CD14-positive monocyte (primary cell): ENCODE measurements around the gene HNF4A. TPM values are rescaled to one million over a fixed set of nuclear protein-coding genes. Genes with fewer than 3 reads are reported as not detected.

Experiments
- DNase-seq, 3 donors: peaks; one replicate each; pipeline ENCODE4 v3.0.0-alpha.2; 2011 to 2022
- H2AFZ ChIP-seq: 2 replicates; pipeline ENCODE4 v1.6.0; 2012; ENCODE audit warnings: mild to moderate bottlenecking, low read depth, low read length, inconsistent platforms; ENCODE audit not compliant: insufficient read depth, poor library complexity, severe bottlenecking
- H3K27ac ChIP-seq, 2 donors: 1 replicate in 1 of 2; 2 replicates in 1 of 2; pipeline ENCODE4 v1.5.1; 2012 to 2013; ENCODE audit warnings: low read length in 2 of 2, control low read depth in 1 of 2, inconsistent platforms in 1 of 2, low read depth in 1 of 2, mild to moderate bottlenecking in 1 of 2
- H3K27me3 ChIP-seq, 2 donors: one replicate each; pipeline versions ENCODE4 v1.6.0 to v1.6.1; 2011 to 2013; ENCODE audit warnings: low read length in 2 of 2; ENCODE audit not compliant: control insufficient read depth in 2 of 2, insufficient read depth in 2 of 2
- H3K36me3 ChIP-seq, 2 donors: replicated peaks in 1 of 2; 1 replicate in 1 of 2; 2 replicates in 1 of 2; pipeline versions ENCODE4 v1.5.1 to v1.6.1; 2012 to 2013; ENCODE audit warnings: low read length in 2 of 2, control low read depth in 1 of 2, inconsistent platforms in 1 of 2, mild to moderate bottlenecking in 1 of 2; ENCODE audit not compliant: insufficient read depth in 2 of 2, control insufficient read depth in 1 of 2
- H3K4me1 ChIP-seq, 2 donors: 1 replicate in 1 of 2; 2 replicates in 1 of 2; pipeline versions ENCODE4 v1.5.1 to v1.6.1; 2012 to 2013; ENCODE audit warnings: low read length in 2 of 2, control low read depth in 1 of 2, inconsistent platforms in 1 of 2, mild to moderate bottlenecking in 1 of 2, moderate library complexity in 1 of 2; ENCODE audit not compliant: insufficient read depth in 2 of 2, control insufficient read depth in 1 of 2
- H3K4me2 ChIP-seq: replicated peaks from 2 replicates; pipeline ENCODE3; 2012; ENCODE audit warnings: low read length, moderate library complexity, mild to moderate bottlenecking; ENCODE audit not compliant: poor library complexity, severe bottlenecking; ENCODE audit errors: extremely low read depth
- H3K4me3 ChIP-seq, 3 experiments: fragments of 200-600 bp in 1 of 3; sonication (generic) in 1 of 3; replicated peaks in 1 of 3; 1 replicate in 2 of 3; 2 replicates in 1 of 3; pipeline ENCODE4 v1.5.1; 2011 to 2013; ENCODE audit warnings: low read length in 3 of 3, mild to moderate bottlenecking in 3 of 3, control low read depth in 2 of 3, low read depth in 2 of 3, inconsistent platforms in 1 of 3, moderate library complexity in 1 of 3
- H3K79me2 ChIP-seq: 2 replicates; pipeline ENCODE4 v1.6.0; 2012; ENCODE audit warnings: mild to moderate bottlenecking, control low read depth, inconsistent platforms, low read length, moderate library complexity; ENCODE audit not compliant: insufficient read depth
- H3K9ac ChIP-seq: 2 replicates; pipeline ENCODE4 v1.6.0; 2017; ENCODE audit warnings: low read length, mild to moderate bottlenecking; ENCODE audit not compliant: insufficient read depth, poor library complexity, severe bottlenecking
- H3K9me3 ChIP-seq, 2 donors: replicated peaks in 1 of 2; 1 replicate in 1 of 2; 2 replicates in 1 of 2; pipeline versions ENCODE4 v1.5.1 to v1.6.1; 2012 to 2013; ENCODE audit warnings: low read length in 2 of 2, control low read depth in 1 of 2; ENCODE audit not compliant: control insufficient read depth in 1 of 2, insufficient read depth in 1 of 2
- H4K20me1 ChIP-seq: 2 replicates; pipeline ENCODE4 v1.6.0; 2012; ENCODE audit warnings: mild to moderate bottlenecking, low read length, control low read depth, moderate library complexity; ENCODE audit not compliant: insufficient read depth
- H3K27ac Mint-ChIP-seq, 7 donors: one replicate each; pipeline ENCODE4 v1.8.0; 2020; ENCODE audit warnings: mild to moderate bottlenecking in 7 of 7, mixed read lengths in 7 of 7, moderate library complexity in 6 of 7, inconsistent platforms in 2 of 7
- H3K27me3 Mint-ChIP-seq, 3 donors: one replicate each; pipeline ENCODE4 v1.8.0; 2021 to 2022; ENCODE audit warnings: low read depth in 3 of 3, mild to moderate bottlenecking in 3 of 3, mixed read lengths in 3 of 3, moderate library complexity in 3 of 3, inconsistent platforms in 1 of 3
- H3K36me3 Mint-ChIP-seq, 2 donors: one replicate each; pipeline ENCODE4 v1.8.0; 2020; ENCODE audit warnings: mixed read lengths in 2 of 2, inconsistent platforms in 1 of 2, mild to moderate bottlenecking in 1 of 2
- H3K4me1 Mint-ChIP-seq: one replicate; pipeline ENCODE4 v1.8.0; 2020; ENCODE audit warnings: mild to moderate bottlenecking, mixed read lengths
- H3K4me3 Mint-ChIP-seq, 2 donors: one replicate each; pipeline ENCODE4 v1.8.0; 2020; ENCODE audit warnings: mild to moderate bottlenecking in 2 of 2, mixed read lengths in 2 of 2, moderate library complexity in 1 of 2
- H3K9me3 Mint-ChIP-seq, 7 donors: one replicate each; pipeline ENCODE4 v1.8.0; 2020 to 2022; ENCODE audit warnings: mixed read lengths in 7 of 7, mild to moderate bottlenecking in 6 of 7, moderate library complexity in 6 of 7, inconsistent platforms in 2 of 7
- WGBS: methylation state at CpG from one replicate; pipeline ENCODE4 v1.1.5; 2013; ENCODE audit warnings: missing lambda C conversion rate; ENCODE audit not compliant: insufficient coverage; 5-methylcytosine and 5-hydroxymethylcytosine counted together
- intact Hi-C, 2 donors: fragments of 100-400 bp; cut with micrococcal nuclease; formaldehyde crosslinking; loops; one replicate each; pipeline versions ENCODE4 v1.15.0 to v1.15.1; 2023
- polyA plus RNA-seq, 3 donors: library from polyadenylated mRNA; depleted of rRNA in 1 of 3; unstranded in 2 of 3; stranded (reverse) in 1 of 3; fragments of 300-500 nt in 2 of 3; fragments of >200 nt in 1 of 3; fragmentation: Illumina TruSeq in 2 of 3; gene quantifications; 1 replicate in 2 of 3; 2 replicates in 1 of 3; pipeline ENCODE4 v1.2.3, GENCODE V29; 2012 to 2021
- TF ChIP-seq, protein P1 (sequence below): fragments of 200-600 bp; IDR thresholded peaks from one replicate; pipeline ENCODE4 v1.8.0; 2022; ENCODE audit warnings: antibody characterized with exemption, mild to moderate bottlenecking

HNF4A gene
- polyA plus RNA-seq, 3 donors: not detected

DNA sequence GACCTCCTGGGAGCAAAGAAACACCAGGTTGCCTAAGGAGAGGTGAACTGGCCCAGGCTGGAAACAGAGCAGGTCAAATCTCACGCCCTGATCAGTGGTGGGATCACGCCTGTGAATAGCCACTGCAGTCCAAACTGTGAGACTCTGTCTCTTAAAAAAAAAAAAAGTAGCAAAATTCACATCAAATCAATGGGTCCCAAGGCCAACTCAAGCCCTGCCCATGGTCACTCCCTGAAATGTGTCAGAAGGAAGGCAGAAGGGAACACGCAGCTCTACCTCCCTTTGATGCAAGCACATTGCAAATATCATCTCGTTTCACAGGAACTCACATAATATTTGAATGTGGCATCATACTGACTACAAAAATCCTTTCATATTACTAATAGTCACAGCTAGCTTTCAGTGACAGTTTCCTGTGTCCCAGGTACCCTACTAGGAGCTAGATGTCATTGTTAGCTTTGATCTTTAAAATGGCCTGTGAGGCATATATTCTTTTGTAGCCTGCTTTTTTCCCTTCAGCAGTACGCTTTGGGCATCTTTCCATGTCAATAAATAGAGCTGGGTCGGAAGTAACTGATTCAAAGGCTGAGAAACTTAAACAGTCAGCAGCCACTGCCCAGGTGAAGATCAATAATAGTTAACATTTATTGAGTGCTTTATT lies 105.8 kb downstream of the HNF4A start:
- no peak overlapping the region for H3K4me3 ChIP-seq
- WGBS: 100% methylated on average over 2 of the region's 6 CpGs
- H3K4me1 ChIP-seq: no peaks in the 10 kb centered on the region
- H3K27ac ChIP-seq: no peak overlapping the region
- no peak overlapping the region for H3K4me2 ChIP-seq
- Mint-ChIP-seq H3K4me3 (peak overlapping the region in 1 of 2 donors; percentile 9), H3K27me3 (peaks cover 0 to 2% (median 1%) of the 10 kb centered on the region in 3 donors), H3K4me1 (no peaks in the 10 kb centered on the region), H3K36me3 (no peaks in the 10 kb centered on the region), H3K9me3 (no peaks in the 10 kb centered on the region), H3K27ac (no peak overlapping the region)
- intact Hi-C loops: loop anchor here in 1 of 2 donors (10.0 kb wide), 1 partner anchor 76 kb away; no protein-coding TSS in a partner anchor
- no peaks in the 10 kb centered on the region for H3K9me3 ChIP-seq
- H3K9ac ChIP-seq: no peak overlapping the region
- DNase-seq: no peak
- H4K20me1 ChIP-seq: no peaks in the 10 kb centered on the region
- TF ChIP-seq, protein P1, sequence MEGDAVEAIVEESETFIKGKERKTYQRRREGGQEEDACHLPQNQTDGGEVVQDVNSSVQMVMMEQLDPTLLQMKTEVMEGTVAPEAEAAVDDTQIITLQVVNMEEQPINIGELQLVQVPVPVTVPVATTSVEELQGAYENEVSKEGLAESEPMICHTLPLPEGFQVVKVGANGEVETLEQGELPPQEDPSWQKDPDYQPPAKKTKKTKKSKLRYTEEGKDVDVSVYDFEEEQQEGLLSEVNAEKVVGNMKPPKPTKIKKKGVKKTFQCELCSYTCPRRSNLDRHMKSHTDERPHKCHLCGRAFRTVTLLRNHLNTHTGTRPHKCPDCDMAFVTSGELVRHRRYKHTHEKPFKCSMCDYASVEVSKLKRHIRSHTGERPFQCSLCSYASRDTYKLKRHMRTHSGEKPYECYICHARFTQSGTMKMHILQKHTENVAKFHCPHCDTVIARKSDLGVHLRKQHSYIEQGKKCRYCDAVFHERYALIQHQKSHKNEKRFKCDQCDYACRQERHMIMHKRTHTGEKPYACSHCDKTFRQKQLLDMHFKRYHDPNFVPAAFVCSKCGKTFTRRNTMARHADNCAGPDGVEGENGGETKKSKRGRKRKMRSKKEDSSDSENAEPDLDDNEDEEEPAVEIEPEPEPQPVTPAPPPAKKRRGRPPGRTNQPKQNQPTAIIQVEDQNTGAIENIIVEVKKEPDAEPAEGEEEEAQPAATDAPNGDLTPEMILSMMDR: no peak
- no peaks in the 10 kb centered on the region for H3K27me3 ChIP-seq
- H2AFZ ChIP-seq: no peak overlapping the region
- H3K36me3 ChIP-seq: no peaks in the 10 kb centered on the region
- no peaks in the 10 kb centered on the region for H3K79me2 ChIP-seq

DNA sequence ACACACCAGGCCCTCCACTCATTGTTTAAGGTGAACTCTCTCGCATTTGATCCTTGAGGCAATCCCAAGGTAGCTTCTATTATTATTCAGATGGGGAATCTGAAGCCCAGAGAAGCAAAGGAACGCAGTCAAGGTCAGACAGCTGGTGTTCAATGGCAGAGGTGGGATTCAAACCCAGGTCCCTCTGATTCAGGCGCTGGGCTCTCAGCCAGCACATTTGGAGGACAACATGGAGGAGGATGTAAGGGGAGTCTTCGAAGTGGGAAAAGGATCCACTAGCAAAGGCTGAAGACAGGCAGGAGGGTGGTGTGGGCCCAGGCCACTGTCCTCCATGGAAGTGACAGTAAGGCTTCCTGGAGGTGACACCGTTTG lies 106.3 kb downstream of the HNF4A start:
- H3K27me3 ChIP-seq: no peaks in the 10 kb centered on the region
- H3K4me3 ChIP-seq: no peak overlapping the region
- no peak for DNase-seq
- no peaks in the 10 kb centered on the region for H3K4me1 ChIP-seq
- no peaks in the 10 kb centered on the region for H4K20me1 ChIP-seq
- no peaks in the 10 kb centered on the region for H3K36me3 ChIP-seq
- Mint-ChIP-seq H3K27ac (no peak overlapping the region), H3K36me3 (no peaks in the 10 kb centered on the region), H3K4me1 (no peaks in the 10 kb centered on the region), H3K9me3 (no peaks in the 10 kb centered on the region), H3K27me3 (peaks cover 0 to 2% (median 1%) of the 10 kb centered on the region in 3 donors), H3K4me3 (no peak overlapping the region)
- intact Hi-C loops: loop anchor here in 1 of 2 donors (10.0 kb wide), 1 partner anchor 77 kb away; no protein-coding TSS in a partner anchor
- 100% methylated on average over 4 of the region's 5 CpGs for WGBS
- H3K27ac ChIP-seq: no peak overlapping the region
- no peak overlapping the region for H2AFZ ChIP-seq
- no peak overlapping the region for H3K9ac ChIP-seq
- H3K79me2 ChIP-seq: no peaks in the 10 kb centered on the region
- no peak overlapping the region for H3K4me2 ChIP-seq
- no peaks in the 10 kb centered on the region for H3K9me3 ChIP-seq
- TF ChIP-seq, protein P1: no peak
